Astrocyte of the cerebellum (primary cell): ENCODE data around the gene SPATA20.
A peak's percentile ranks its signal among the peaks of the same experiment; 100 is the strongest.

Experiments used
- DNase-seq: peaks from one replicate; pipeline ENCODE4 v3.0.0-alpha.2; 2011; ENCODE audit warnings: low read depth
- H3K4me3 ChIP-seq: 2 replicates; pipeline ENCODE4 v1.5.1; 2011; ENCODE audit warnings: mild to moderate bottlenecking, low read depth, low read length, moderate library complexity
- CTCF ChIP-seq: IDR thresholded peaks from 2 replicates; pipeline ENCODE4 v1.5.1; 2012; ENCODE audit warnings: low read length, low read depth, moderate library complexity, mild to moderate bottlenecking; ENCODE audit errors: missing control alignments
- in situ Hi-C: cut with HindIII; loops from 2 replicates; pipeline ENCODE4 v1.10.0; 2017; ENCODE audit warnings: low sequenced_read_pairs

SPATA20 gene

GRCh38 chr17:50589095-50589705 is 42.2 kb downstream of the SPATA20 start:
- in situ Hi-C loops: no loop called here
- no peak for TF ChIP-seq CTCF
- H3K4me3 ChIP-seq: no peak overlapping the region
- no peak for DNase-seq

GRCh38 chr17:50590946-50591737 is 44.2 kb downstream of the SPATA20 start:
- in situ Hi-C loops: loop anchor here (5.0 kb wide), 1 partner anchor 46 kb away; no protein-coding TSS in a partner anchor
- no peak overlapping the region for H3K4me3 ChIP-seq
- DNase-seq: no peak
- no peak for TF ChIP-seq CTCF

GRCh38 chr17:50593321-50593720 is 46.3 kb downstream of the SPATA20 start:
- TF ChIP-seq CTCF: no peak
- DNase-seq: no peak
- in situ Hi-C loops: loop anchor here (5.0 kb wide), 1 partner anchor 44 kb away; no protein-coding TSS in a partner anchor
- no peak overlapping the region for H3K4me3 ChIP-seq

GRCh38 chr17:50594128-50594823 is 47.3 kb downstream of the SPATA20 start:
- TF ChIP-seq CTCF: no peak
- DNase-seq: no peak
- H3K4me3 ChIP-seq: no peak overlapping the region
- in situ Hi-C loops: loop anchor here (5.0 kb wide), 1 partner anchor 43 kb away; no protein-coding TSS in a partner anchor

- in situ Hi-C loops: loop anchor here (5.0 kb wide), 1 partner anchor 42 kb away; no protein-coding TSS in a partner anchor
- no peak for DNase-seq
- H3K4me3 ChIP-seq: no peak overlapping the region
- TF ChIP-seq CTCF: no peak
Observed at GRCh38 chr17:50594892-50595291, 47.9 kb downstream of the SPATA20 start.

- TF ChIP-seq CTCF: peak; percentile 34
- in situ Hi-C loops: no loop called here
- no peak overlapping the region for H3K4me3 ChIP-seq
- no peak for DNase-seq
Observed at GRCh38 chr17:50596191-50597037, 49.4 kb downstream of the SPATA20 start.
